Stimulated activated CD8-positive, alpha-beta memory T cell treated with anti-CD3 and anti-CD28 coated beads, Interleukin-2, amount 100 ng/mL, for 48 hours (primary cell): ENCODE results near the gene ART3.

Experiments
- DNase-seq, 2 donors: peaks; one replicate each; pipeline ENCODE4 v3.0.0-alpha.2; 2020; ENCODE audit warnings: low read depth in 2 of 2

The ART3 gene

GRCh38 chr4:76072760-76073159 lies 1.7 kb upstream of the ART3 start:
- DNase-seq, result no peak

- no peak for DNase-seq
These were observed 588 bp downstream of the ART3 start for GRCh38 chr4:76074993-76075600.

GRCh38 chr4:76078033-76078613 lies 3.6 kb downstream of the ART3 start:
- DNase-seq, result no peak

GRCh38 chr4:76083386-76083988 lies 9.0 kb downstream of the ART3 start:
- no peak for DNase-seq

- no peak for DNase-seq
These were observed 10.0 kb downstream of the ART3 start for GRCh38 chr4:76084542-76084941.

- DNase-seq, result no peak
These were observed 12.7 kb downstream of the ART3 start for GRCh38 chr4:76087007-76087769.

- DNase-seq, result no peak
These were observed 14.2 kb downstream of the ART3 start for GRCh38 chr4:76088719-76089118.

- DNase-seq, result no peak
These were observed 15.8 kb downstream of the ART3 start for GRCh38 chr4:76090241-76090691.

- no peak for DNase-seq
These were observed 16.5 kb downstream of the ART3 start for GRCh38 chr4:76091052-76091451.

GRCh38 chr4:76095568-76095967 lies 21.1 kb downstream of the ART3 start:
- DNase-seq, result no peak

- no peak for DNase-seq
These were observed 21.6 kb downstream of the ART3 start for GRCh38 chr4:76096076-76096475.

GRCh38 chr4:76105652-76106051 lies 31.1 kb downstream of the ART3 start:
- no peak for DNase-seq

GRCh38 chr4:76106442-76106841 lies 31.9 kb downstream of the ART3 start:
- no peak for DNase-seq

- no peak for DNase-seq
These were observed 34.1 kb downstream of the ART3 start for GRCh38 chr4:76108467-76109181.

GRCh38 chr4:76116821-76117220 lies 42.3 kb downstream of the ART3 start:
- DNase-seq, result no peak

GRCh38 chr4:76117536-76117935 lies 43.0 kb downstream of the ART3 start:
- no peak for DNase-seq

- DNase-seq, result no peak
These were observed 45.7 kb downstream of the ART3 start for GRCh38 chr4:76120199-76120598.

GRCh38 chr4:76125816-76126215 lies 51.3 kb downstream of the ART3 start:
- no peak for DNase-seq

GRCh38 chr4:76127754-76128153 lies 53.2 kb downstream of the ART3 start:
- DNase-seq, result no peak

GRCh38 chr4:76141241-76141640 lies 66.7 kb downstream of the ART3 start:
- no peak for DNase-seq

- no peak for DNase-seq
These were observed 70.0 kb downstream of the ART3 start for GRCh38 chr4:76144546-76144945.
